Activated B cell treated with CpG ODN at 0.5 μM for 24 hours (primary cell): ENCODE results near the gene TMCC2. TPM values are rescaled to one million over a fixed set of nuclear protein-coding genes. Genes with fewer than 3 reads are reported as not detected.

ENCODE experiments used
- ATAC-seq: fragments of 200-7000 bp; cut with Tn5 transposase; one replicate; pipeline ENCODE4 v1.10.0; 2021; ENCODE audit warnings: low read depth, mild to moderate bottlenecking, moderate library complexity
- CTCF ChIA-PET: fragments of 350-600 bp; sonication (Branson Sonifier 250); formaldehyde crosslinking; loops from one replicate; lab custom pipeline; 2021; ENCODE audit warnings: antibody characterized with exemption; lab: Charles Lee
- POLR2A ChIA-PET: fragments of 350-600 bp; sonication (Branson Sonifier 250); formaldehyde crosslinking; loops from one replicate; lab custom pipeline; 2021; ENCODE audit warnings: antibody characterized with exemption; lab: Charles Lee
- DNase-seq: peaks from one replicate; pipeline ENCODE4 v3.0.0; 2022
- H3K27ac Mint-ChIP-seq: one replicate; pipeline ENCODE4 v1.8.0; 2020; ENCODE audit warnings: mixed read lengths
- H3K27me3 Mint-ChIP-seq: one replicate; pipeline ENCODE4 v1.8.0; 2021; ENCODE audit warnings: mixed read lengths
- H3K36me3 Mint-ChIP-seq: one replicate; pipeline ENCODE4 v1.8.0; 2021; ENCODE audit warnings: low read depth, mixed read lengths
- H3K4me1 Mint-ChIP-seq: one replicate; pipeline ENCODE4 v1.8.0; 2021; ENCODE audit warnings: mixed read lengths
- H3K4me3 Mint-ChIP-seq: one replicate; pipeline ENCODE4 v1.8.0; 2020; ENCODE audit warnings: mild to moderate bottlenecking, mixed read lengths
- H3K9me3 Mint-ChIP-seq: one replicate; pipeline ENCODE4 v1.8.0; 2020; ENCODE audit warnings: mixed read lengths
- intact Hi-C: fragments of 100-400 bp; cut with micrococcal nuclease; formaldehyde crosslinking; loops from one replicate; pipeline ENCODE4 v1.15.1; 2024
- total RNA-seq: library from RNA; stranded (reverse); gene quantifications from 2 replicates; pipeline ENCODE4 v1.2.3, GENCODE V29; 2022
- TF ChIP-seq, protein P1 (sequence below): fragments of 200-600 bp; IDR thresholded peaks from one replicate; pipeline ENCODE4 v1.8.0; 2022; ENCODE audit warnings: antibody characterized with exemption, mild to moderate bottlenecking

The TMCC2 gene
- total RNA-seq, 1 donor from 2014 or later: 1.2 TPM

DNA sequence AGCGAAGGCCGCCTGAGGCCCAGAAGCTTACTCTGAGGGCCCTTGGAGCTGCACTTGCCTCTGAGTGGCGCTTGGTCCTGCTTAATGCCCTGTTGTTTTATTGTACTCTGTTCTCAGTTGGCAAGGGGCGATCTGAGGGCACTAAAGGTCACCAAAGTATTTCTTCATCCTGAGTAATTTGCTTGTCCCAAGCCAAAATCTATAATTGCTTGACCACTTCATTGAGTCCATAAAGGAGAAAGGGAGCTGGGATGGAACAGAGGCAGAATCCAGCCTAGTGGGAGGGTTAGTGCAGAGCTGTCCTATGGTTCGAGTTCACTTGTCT is 94.2 kb downstream of the TMCC2 start:
- POLR2A ChIA-PET: interaction anchor here (0.5 to 24.9 kb wide), 8 partner anchors 7 to 869 kb away, joined by 3 to 1622 read pairs (median 4); partner anchors contain the start of gene RAB29
- ATAC-seq: no peak
- Mint-ChIP-seq H3K4me1 (peaks cover 72% of the 10 kb centered on the region), H3K27me3 (peaks cover 2% of the 10 kb centered on the region), H3K27ac (peak overlapping the region; percentile 56), H3K4me3 (peak overlapping the region; percentile 97), H3K9me3 (no peaks in the 10 kb centered on the region), H3K36me3 (peaks cover 34% of the 10 kb centered on the region)
- intact Hi-C loops: loop anchor here (1.0 to 5.0 kb wide), 5 partner anchors 9 to 95 kb away; partner anchors contain the start of gene TMCC2
- TF ChIP-seq, protein P1, sequence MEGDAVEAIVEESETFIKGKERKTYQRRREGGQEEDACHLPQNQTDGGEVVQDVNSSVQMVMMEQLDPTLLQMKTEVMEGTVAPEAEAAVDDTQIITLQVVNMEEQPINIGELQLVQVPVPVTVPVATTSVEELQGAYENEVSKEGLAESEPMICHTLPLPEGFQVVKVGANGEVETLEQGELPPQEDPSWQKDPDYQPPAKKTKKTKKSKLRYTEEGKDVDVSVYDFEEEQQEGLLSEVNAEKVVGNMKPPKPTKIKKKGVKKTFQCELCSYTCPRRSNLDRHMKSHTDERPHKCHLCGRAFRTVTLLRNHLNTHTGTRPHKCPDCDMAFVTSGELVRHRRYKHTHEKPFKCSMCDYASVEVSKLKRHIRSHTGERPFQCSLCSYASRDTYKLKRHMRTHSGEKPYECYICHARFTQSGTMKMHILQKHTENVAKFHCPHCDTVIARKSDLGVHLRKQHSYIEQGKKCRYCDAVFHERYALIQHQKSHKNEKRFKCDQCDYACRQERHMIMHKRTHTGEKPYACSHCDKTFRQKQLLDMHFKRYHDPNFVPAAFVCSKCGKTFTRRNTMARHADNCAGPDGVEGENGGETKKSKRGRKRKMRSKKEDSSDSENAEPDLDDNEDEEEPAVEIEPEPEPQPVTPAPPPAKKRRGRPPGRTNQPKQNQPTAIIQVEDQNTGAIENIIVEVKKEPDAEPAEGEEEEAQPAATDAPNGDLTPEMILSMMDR: no peak
- no peak for DNase-seq
- CTCF ChIA-PET: interaction anchor here (1.2 to 10.2 kb wide), 6 partner anchors 8 to 48 kb away, joined by 3 to 585 read pairs (median 7); no protein-coding TSS in a partner anchor

Other genes with a start within 250 kb of the TMCC2 start
- not detected in 2 replicates for gene CNTN2, start 184.7 kb upstream of the TMCC2 start, total RNA-seq
- gene TMEM81, start 143.5 kb upstream of the TMCC2 start, total RNA-seq: 3.3 and 3.5 TPM in 2 replicates
- 16.3 and 19.7 TPM in 2 replicates for gene RBBP5, start 106.0 kb upstream of the TMCC2 start, total RNA-seq
- 7.3 and 9.6 TPM in 2 replicates for gene DSTYK, start 16.2 kb upstream of the TMCC2 start, total RNA-seq
- gene NUAK2, start 93.8 kb downstream of the TMCC2 start, total RNA-seq: 26.1 and 26.2 TPM in 2 replicates
- 0.07 TPM in 1 of 2 replicates, not detected in the other for gene KLHDC8A, start 129.0 kb downstream of the TMCC2 start, total RNA-seq
- not detected in 2 replicates for gene LEMD1, start 194.1 kb downstream of the TMCC2 start, total RNA-seq
- 0.07 TPM in 1 of 2 replicates, not detected in the other for gene BLACAT1, start 228.1 kb downstream of the TMCC2 start, total RNA-seq